H9 (cell line): ENCODE measurements around the gene MTMR12. TPM values are rescaled to one million over a fixed set of nuclear protein-coding genes. Genes with fewer than 3 reads are reported as not detected.

Source experiments
- DNase-seq: peaks from one replicate; pipeline ENCODE4 v3.0.0-alpha.2; 2017
- H2AFZ ChIP-seq: one replicate; pipeline ENCODE4 v1.6.1; 2013; ENCODE audit warnings: mild to moderate bottlenecking, low read length, control low read depth, moderate library complexity
- H2AK5ac ChIP-seq: 2 replicates; pipeline ENCODE4 v1.6.1; 2013; ENCODE audit warnings: low read length, control low read depth, mixed read lengths; ENCODE audit not compliant: insufficient read length
- H2BK120ac ChIP-seq: one replicate; pipeline ENCODE4 v1.6.1; 2013; ENCODE audit warnings: low read depth, mild to moderate bottlenecking, low read length, control low read depth, inconsistent platforms; ENCODE audit not compliant: poor library complexity, severe bottlenecking
- H2BK12ac ChIP-seq: 2 replicates; pipeline ENCODE4 v1.6.1; 2013; ENCODE audit warnings: low read length, control low read depth, mixed read lengths, low read depth; ENCODE audit not compliant: insufficient read length
- H2BK15ac ChIP-seq: 2 replicates; pipeline ENCODE4 v1.6.1; 2013; ENCODE audit warnings: low read depth, low read length, control low read depth
- H2BK20ac ChIP-seq: one replicate; pipeline ENCODE4 v1.6.1; 2013; ENCODE audit warnings: low read depth, mild to moderate bottlenecking, low read length, control low read depth, inconsistent platforms; ENCODE audit not compliant: poor library complexity, severe bottlenecking
- H2BK5ac ChIP-seq: 2 replicates; pipeline ENCODE4 v1.6.1; 2013; ENCODE audit warnings: low read length, control low read depth, mixed read lengths; ENCODE audit not compliant: insufficient read length
- H3K14ac ChIP-seq: 2 replicates; pipeline ENCODE4 v1.6.1; 2013; ENCODE audit warnings: low read length, control low read depth; ENCODE audit not compliant: insufficient read depth
- H3K18ac ChIP-seq: 2 replicates; pipeline ENCODE4 v1.6.1; 2013; ENCODE audit warnings: low read depth, mild to moderate bottlenecking, mixed read lengths, low read length, control low read depth; ENCODE audit not compliant: insufficient read length
- H3K23ac ChIP-seq: 2 replicates; pipeline ENCODE4 v1.6.1; 2013; ENCODE audit warnings: low read length, control low read depth, mixed read lengths, low read depth; ENCODE audit not compliant: insufficient read length
- H3K23me2 ChIP-seq: 2 replicates; pipeline ENCODE4 v1.6.1; 2013; ENCODE audit warnings: low read depth, mild to moderate bottlenecking, mixed read lengths, low read length, control low read depth; ENCODE audit not compliant: insufficient read length, poor library complexity, severe bottlenecking
- H3K27ac ChIP-seq: 2 replicates; pipeline ENCODE4 v1.5.1; 2013; ENCODE audit warnings: low read length, control low read depth, mixed read lengths, low read depth; ENCODE audit not compliant: insufficient read length
- H3K27me3 ChIP-seq: 2 replicates; pipeline ENCODE4 v1.6.1; 2013; ENCODE audit warnings: low read length, control low read depth, inconsistent platforms; ENCODE audit not compliant: insufficient read depth
- H3K4ac ChIP-seq: 2 replicates; pipeline ENCODE4 v1.6.1; 2013; ENCODE audit warnings: low read depth, mild to moderate bottlenecking, control low read depth, inconsistent platforms, low read length, moderate library complexity
- H3K4me1 ChIP-seq: 2 replicates; pipeline ENCODE4 v1.6.1; 2013; ENCODE audit warnings: low read length, control low read depth, inconsistent platforms; ENCODE audit not compliant: insufficient read depth
- H3K4me2 ChIP-seq: 2 replicates; pipeline ENCODE4 v1.6.1; 2013; ENCODE audit warnings: low read length, control low read depth, mixed read lengths; ENCODE audit not compliant: insufficient read length, insufficient read depth
- H3K56ac ChIP-seq: 2 replicates; pipeline ENCODE4 v1.6.1; 2013; ENCODE audit warnings: low read depth, mild to moderate bottlenecking, mixed read lengths, low read length, control low read depth; ENCODE audit not compliant: insufficient read length
- H3K79me1 ChIP-seq: 2 replicates; pipeline ENCODE4 v1.6.1; 2013; ENCODE audit warnings: low read depth, mild to moderate bottlenecking, moderate library complexity, low read length, control low read depth, inconsistent platforms; ENCODE audit not compliant: insufficient read depth, poor library complexity, severe bottlenecking
- H3K79me2 ChIP-seq: 2 replicates; pipeline ENCODE4 v1.6.1; 2013; ENCODE audit warnings: low read length, control low read depth, inconsistent platforms; ENCODE audit not compliant: insufficient read depth
- H3K9ac ChIP-seq: 2 replicates; pipeline ENCODE4 v1.6.1; 2013; ENCODE audit warnings: low read length, control low read depth, mixed read lengths; ENCODE audit not compliant: insufficient read length; ENCODE audit errors: extremely low read depth
- H3K9me3 ChIP-seq: one replicate; pipeline ENCODE4 v1.6.1; 2013; ENCODE audit warnings: low read depth, low read length, inconsistent platforms; ENCODE audit not compliant: control insufficient read depth
- H3T11ph ChIP-seq: one replicate; pipeline ENCODE4 v1.6.1; 2013; ENCODE audit warnings: mild to moderate bottlenecking, low read length, control low read depth, inconsistent platforms
- H4K20me1 ChIP-seq: one replicate; pipeline ENCODE4 v1.6.1; 2013; ENCODE audit not compliant: control insufficient read depth, insufficient read length, insufficient read depth
- H4K5ac ChIP-seq: 2 replicates; pipeline ENCODE4 v1.6.1; 2013; ENCODE audit warnings: low read depth, mild to moderate bottlenecking, mixed read lengths, low read length, control low read depth; ENCODE audit not compliant: insufficient read length
- H4K8ac ChIP-seq: replicated peaks from 2 replicates; pipeline ENCODE4 v1.6.1; 2013; ENCODE audit warnings: low read length, control low read depth, mixed read lengths, low read depth; ENCODE audit not compliant: insufficient read length
- H4K91ac ChIP-seq: 2 replicates; pipeline ENCODE4 v1.6.1; 2013; ENCODE audit warnings: low read depth, mild to moderate bottlenecking, moderate library complexity, mixed read lengths, low read length, control low read depth; ENCODE audit not compliant: insufficient read length
- H3K27ac Mint-ChIP-seq, 3 experiments: 2 replicates in 2 of 3; 3 replicates in 1 of 3; pipeline ENCODE4 v1.8.0; 2020 to 2021; ENCODE audit warnings: mixed read lengths in 3 of 3, mild to moderate bottlenecking in 1 of 3, moderate library complexity in 1 of 3
- H3K27me3 Mint-ChIP-seq: 2 replicates; pipeline ENCODE4 v1.8.0; 2021; ENCODE audit warnings: low read depth, mild to moderate bottlenecking, moderate library complexity, mixed read lengths
- H3K36me3 Mint-ChIP-seq, 3 experiments: 2 replicates in 2 of 3; 3 replicates in 1 of 3; pipeline ENCODE4 v1.8.0; 2020 to 2021; ENCODE audit warnings: low read depth in 3 of 3, mixed read lengths in 3 of 3; ENCODE audit not compliant: insufficient read depth in 1 of 3
- H3K4me1 Mint-ChIP-seq, 2 experiments: 2 replicates each; pipeline ENCODE4 v1.8.0; 2020; ENCODE audit warnings: mixed read lengths in 2 of 2
- H3K4me3 Mint-ChIP-seq, 2 experiments: 2 replicates in 1 of 2; 3 replicates in 1 of 2; pipeline ENCODE4 v1.8.0; 2020 to 2021; ENCODE audit warnings: mild to moderate bottlenecking in 2 of 2, mixed read lengths in 2 of 2, moderate library complexity in 1 of 2
- H3K9me3 Mint-ChIP-seq, 2 experiments: 2 replicates in 1 of 2; 3 replicates in 1 of 2; pipeline ENCODE4 v1.8.0; 2020; ENCODE audit warnings: mild to moderate bottlenecking in 2 of 2, mixed read lengths in 2 of 2, moderate library complexity in 1 of 2
- CTCF ChIP-seq: fragments of 200-600 bp; sonication (generic); conservative IDR thresholded peaks from 3 replicates; pipeline ENCODE4 v1.8.0; 2021; ENCODE audit warnings: antibody characterized with exemption, mild to moderate bottlenecking
- WGBS: extraction: QIAGEN DNeasy Blood & Tissue Kit; methylation state at CpG from one replicate; pipeline ENCODE4 v1.1.7; 2013; ENCODE audit warnings: missing lambda C conversion rate, low lambda C conversion rate, mixed read lengths; ENCODE audit not compliant: insufficient read length; ENCODE audit errors: extremely low coverage; 5-methylcytosine and 5-hydroxymethylcytosine counted together
- total RNA-seq: library from RNA; stranded (reverse); gene quantifications from 2 replicates; pipeline ENCODE4 v1.2.1, GENCODE V29; 2021

The MTMR12 gene
- total RNA-seq, 1 experiment from 2014 or later, result 39.3 TPM

DNA sequence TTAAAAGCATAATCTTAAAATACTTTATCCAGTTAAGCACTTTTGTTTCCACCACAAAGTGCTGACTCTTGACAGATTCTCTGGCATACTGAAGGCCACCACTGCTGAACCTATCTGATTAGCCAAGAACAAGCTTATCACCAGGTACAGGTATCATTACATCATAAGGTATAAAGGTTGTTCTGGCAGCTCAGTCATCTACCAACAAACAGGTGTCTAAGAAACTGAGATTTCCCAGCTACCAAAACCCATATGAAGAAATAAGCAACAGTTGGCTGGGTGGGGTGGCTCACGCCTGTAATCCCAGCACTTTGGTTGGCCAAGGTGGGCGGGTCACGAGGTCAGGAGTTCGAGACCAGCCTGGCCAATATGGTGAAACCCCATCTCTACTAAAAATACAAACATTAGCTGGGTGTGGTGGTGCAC, 5.0 kb downstream of the MTMR12 start:
- Histone ChIP-seq H3K18ac (no peak overlapping the region), H4K5ac (no peak overlapping the region), H3K23ac (no peak overlapping the region), H3K79me2 (peaks cover 35% of the 10 kb centered on the region), H2BK15ac (no peak overlapping the region), H3K4me1 (peaks cover 5% of the 10 kb centered on the region; the same call in 1 of the 2 replicates), H2BK120ac (no peak overlapping the region), H2AK5ac (no peak overlapping the region), H2AFZ (no peak overlapping the region), H3T11ph (no peak overlapping the region), H3K27ac (no peak overlapping the region), H2BK20ac (no peak overlapping the region), H3K23me2 (peaks cover 8% of the 10 kb centered on the region), H3K4me2 (no peak overlapping the region), H2BK12ac (no peak overlapping the region), H3K4ac (no peak overlapping the region), H3K27me3 (no peaks in the 10 kb centered on the region), H4K20me1 (no peaks in the 10 kb centered on the region), H4K91ac (no peak overlapping the region), H3K14ac (no peak overlapping the region), H2BK5ac (no peak overlapping the region), H3K9ac (no peak overlapping the region), H3K56ac (no peak overlapping the region), H4K8ac (no peak overlapping the region), H3K79me1 (peaks cover 5% of the 10 kb centered on the region), H3K9me3 (no peaks in the 10 kb centered on the region)
- no peak for TF ChIP-seq CTCF
- Mint-ChIP-seq H3K27ac (no peak overlapping the region; a peak in 1 of 7 replicates), H3K36me3 (peaks cover 11 to 28% (median 12%) of the 10 kb centered on the region in 3 experiments), H3K4me3 (no peak overlapping the region), H3K27me3 (no peaks in the 10 kb centered on the region), H3K9me3 (no peaks in the 10 kb centered on the region), H3K4me1 (peaks cover 31 to 37% of the 10 kb centered on the region in 2 experiments)
- no CpG with 5 or more reads among the region's 4 CpGs for WGBS
- no peak for DNase-seq
